SK-N-SH treated with all-trans-retinoic acid at 6 μM for 48 hours (cell line): ENCODE data around the gene DYNC1I1.

Source experiments
- ATAC-seq: fragments of 200-7000 bp; cut with Tn5 transposase; 3 replicates; pipeline ENCODE4 v1.9.1; 2020; ENCODE audit warnings: mild to moderate bottlenecking, moderate library complexity
- ARNTL ChIP-seq: fragments of 450-650 bp; formaldehyde crosslinking; IDR thresholded peaks from 2 replicates; pipeline ENCODE4 v1.5.0; 2020; ENCODE audit warnings: low read depth, mild to moderate bottlenecking, moderate library complexity, borderline replicate concordance
- BACH2 ChIP-seq: fragments of 250-450 bp; sonication (Bioruptor Pico); IDR thresholded peaks from 2 replicates; pipeline ENCODE4 v1.9.0; 2021; ENCODE audit warnings: mild to moderate bottlenecking, borderline replicate concordance
- CREB5 ChIP-seq: fragments of 250-450 bp; sonication (Bioruptor Pico); IDR thresholded peaks from 2 replicates; pipeline ENCODE4 v1.5.1; 2020; ENCODE audit warnings: low read depth, mild to moderate bottlenecking, moderate library complexity
- CSRNP3 ChIP-seq: fragments of 250-450 bp; sonication (Bioruptor Pico); IDR thresholded peaks from 2 replicates; pipeline ENCODE4 v1.5.1; 2021; ENCODE audit warnings: mild to moderate bottlenecking, moderate library complexity
- ESRRG ChIP-seq: fragments of 250-450 bp; sonication (Bioruptor Pico); IDR thresholded peaks from 2 replicates; pipeline ENCODE4 v1.6.1; 2021; ENCODE audit warnings: mild to moderate bottlenecking
- GLIS3 ChIP-seq: fragments of 250-450 bp; sonication (Bioruptor Pico); IDR thresholded peaks from 2 replicates; pipeline ENCODE4 v1.5.0; 2020; ENCODE audit warnings: mild to moderate bottlenecking, moderate library complexity
- ISL1 ChIP-seq: fragments of 250-450 bp; sonication (Bioruptor Pico); IDR thresholded peaks from 2 replicates; pipeline ENCODE4 v2.1.2; 2022; ENCODE audit warnings: mild to moderate bottlenecking, moderate library complexity
- OSR1 ChIP-seq: fragments of 250-450 bp; sonication (Bioruptor Pico); IDR thresholded peaks from 2 replicates; pipeline ENCODE4 v1.8.0; 2022; ENCODE audit warnings: moderate library complexity, mild to moderate bottlenecking, inconsistent platforms
- POU6F1 ChIP-seq: fragments of 250-450 bp; sonication (Bioruptor Pico); IDR thresholded peaks from 2 replicates; pipeline ENCODE4 v1.8.0; 2021; ENCODE audit warnings: low read depth, mild to moderate bottlenecking, moderate library complexity, borderline replicate concordance
- PPARA ChIP-seq: fragments of 250-450 bp; sonication (Bioruptor Pico); IDR thresholded peaks from 2 replicates; pipeline ENCODE4 v1.5.0; 2020; ENCODE audit warnings: mild to moderate bottlenecking, borderline replicate concordance
- RARB ChIP-seq: fragments of 250-450 bp; sonication (Bioruptor Pico); IDR thresholded peaks from 2 replicates; pipeline ENCODE4 v1.8.0; 2021; ENCODE audit warnings: mild to moderate bottlenecking, moderate library complexity
- SNAI2 ChIP-seq: fragments of 250-450 bp; sonication (Bioruptor Pico); IDR thresholded peaks from 2 replicates; pipeline ENCODE4 v1.5.0; 2020; ENCODE audit warnings: mild to moderate bottlenecking, moderate library complexity
- TCF4 ChIP-seq: fragments of 250-450 bp; sonication (Bioruptor Pico); IDR thresholded peaks from 2 replicates; pipeline ENCODE4 v1.8.0; 2021; ENCODE audit warnings: mild to moderate bottlenecking, moderate library complexity, borderline replicate concordance
- TOX ChIP-seq: fragments of 250-450 bp; sonication (Bioruptor Pico); IDR thresholded peaks from 2 replicates; pipeline ENCODE4 v1.8.0; 2021; ENCODE audit warnings: mild to moderate bottlenecking, moderate library complexity, borderline replicate concordance
- TSHZ2 ChIP-seq: fragments of 250-450 bp; sonication (Bioruptor Pico); IDR thresholded peaks from 2 replicates; pipeline ENCODE4 v1.5.0; 2020; ENCODE audit warnings: mild to moderate bottlenecking, moderate library complexity
- ZC3H10 ChIP-seq: fragments of 250-450 bp; sonication (Bioruptor Pico); IDR thresholded peaks from 2 replicates; pipeline ENCODE4 v1.5.1; 2021; ENCODE audit warnings: mild to moderate bottlenecking, moderate library complexity
- ZFP30 ChIP-seq: fragments of 450-650 bp; formaldehyde crosslinking; IDR thresholded peaks from 2 replicates; pipeline ENCODE4 v1.5.0; 2022; ENCODE audit warnings: mild to moderate bottlenecking, moderate library complexity
- ZNF565 ChIP-seq: fragments of 450-650 bp; formaldehyde crosslinking; conservative IDR thresholded peaks from 2 replicates; pipeline ENCODE4 v1.5.0; 2020; ENCODE audit warnings: low read depth, mild to moderate bottlenecking, moderate library complexity
- TF ChIP-seq, protein P1 (sequence below): fragments of 250-450 bp; sonication (Bioruptor Pico); IDR thresholded peaks from 2 replicates; pipeline ENCODE4 v1.8.0; 2020; ENCODE audit warnings: mild to moderate bottlenecking, moderate library complexity, borderline replicate concordance

Gene DYNC1I1

GRCh38 chr7:95788258-95788657 lies 15.9 kb downstream of the DYNC1I1 start:
- no peak for ATAC-seq
- no peak for TF ChIP-seq TCF4 (CRISPR knock-in tag)
- TF ChIP-seq SNAI2 (CRISPR knock-in tag): no peak
- TF ChIP-seq CSRNP3 (CRISPR knock-in tag): no peak
- TF ChIP-seq, protein P1, sequence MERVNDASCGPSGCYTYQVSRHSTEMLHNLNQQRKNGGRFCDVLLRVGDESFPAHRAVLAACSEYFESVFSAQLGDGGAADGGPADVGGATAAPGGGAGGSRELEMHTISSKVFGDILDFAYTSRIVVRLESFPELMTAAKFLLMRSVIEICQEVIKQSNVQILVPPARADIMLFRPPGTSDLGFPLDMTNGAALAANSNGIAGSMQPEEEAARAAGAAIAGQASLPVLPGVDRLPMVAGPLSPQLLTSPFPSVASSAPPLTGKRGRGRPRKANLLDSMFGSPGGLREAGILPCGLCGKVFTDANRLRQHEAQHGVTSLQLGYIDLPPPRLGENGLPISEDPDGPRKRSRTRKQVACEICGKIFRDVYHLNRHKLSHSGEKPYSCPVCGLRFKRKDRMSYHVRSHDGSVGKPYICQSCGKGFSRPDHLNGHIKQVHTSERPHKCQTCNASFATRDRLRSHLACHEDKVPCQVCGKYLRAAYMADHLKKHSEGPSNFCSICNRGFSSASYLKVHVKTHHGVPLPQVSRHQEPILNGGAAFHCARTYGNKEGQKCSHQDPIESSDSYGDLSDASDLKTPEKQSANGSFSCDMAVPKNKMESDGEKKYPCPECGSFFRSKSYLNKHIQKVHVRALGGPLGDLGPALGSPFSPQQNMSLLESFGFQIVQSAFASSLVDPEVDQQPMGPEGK (CRISPR knock-in tag): no peak
- no peak for TF ChIP-seq TOX (CRISPR knock-in tag)
- TF ChIP-seq ZFP30 (CRISPR knock-in tag): no peak
- TF ChIP-seq ZNF565 (CRISPR knock-in tag): no peak
- TF ChIP-seq RARB (CRISPR knock-in tag): no peak
- TF ChIP-seq ZC3H10 (CRISPR knock-in tag): no peak
- TF ChIP-seq ESRRG (CRISPR knock-in tag): no peak

- no peak for ATAC-seq
- TF ChIP-seq BACH2 (CRISPR knock-in tag): no peak
Observed at GRCh38 chr7:95788884-95789283, 16.5 kb downstream of the DYNC1I1 start.

DNA sequence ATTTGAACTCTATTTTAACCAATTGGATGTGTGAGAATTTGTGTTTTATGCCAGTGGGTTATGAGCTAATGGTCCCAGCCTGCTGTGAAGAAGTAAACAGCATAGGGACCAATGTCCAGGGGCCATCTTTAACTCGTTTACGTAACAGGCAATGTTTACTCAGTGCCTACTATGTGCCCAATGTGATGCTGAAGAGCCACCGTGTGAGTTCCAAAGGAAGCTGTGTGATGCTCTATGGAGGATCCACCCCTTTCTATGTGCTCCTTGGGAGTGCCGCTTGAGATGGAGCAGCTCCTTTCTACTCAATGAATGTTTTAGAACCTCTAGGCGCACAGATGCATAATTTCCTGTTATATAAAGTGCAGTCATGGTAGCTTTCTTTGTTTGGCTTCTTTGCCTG lies 21.3 kb downstream of the DYNC1I1 start:
- ATAC-seq: no peak
- TF ChIP-seq RARB (CRISPR knock-in tag) (no peak), PPARA (CRISPR knock-in tag) (no peak), CSRNP3 (CRISPR knock-in tag) (no peak)
- TF ChIP-seq, protein P1 (CRISPR knock-in tag): no peak

DNA sequence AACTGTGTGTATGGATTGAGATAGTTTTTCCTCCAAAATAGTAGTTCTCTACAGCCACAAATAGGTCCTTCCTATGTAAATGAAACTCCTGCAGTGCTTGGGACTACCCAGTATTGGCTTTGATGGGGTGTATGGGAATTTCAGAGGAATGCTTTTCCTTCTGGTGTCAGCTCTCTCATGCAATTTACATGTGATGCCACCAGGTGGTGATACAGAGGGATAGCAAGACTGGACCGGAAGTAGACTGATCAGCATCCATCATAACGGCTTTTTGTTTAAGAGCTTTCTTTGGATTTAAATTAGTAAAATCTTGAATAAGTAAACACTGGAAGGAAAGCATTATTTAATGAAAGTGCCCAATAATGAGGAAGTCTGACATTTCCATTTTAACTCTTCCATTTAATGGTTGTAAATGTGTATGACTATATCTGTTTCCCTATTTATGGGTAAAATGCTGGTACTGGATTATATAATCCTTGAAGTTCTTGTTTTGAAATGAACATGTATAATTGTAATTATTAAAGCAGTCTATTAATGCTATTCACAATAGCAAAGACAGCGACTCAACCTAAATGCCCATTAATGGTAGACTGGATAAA lies 22.7 kb downstream of the DYNC1I1 start:
- no peak for TF ChIP-seq ESRRG (CRISPR knock-in tag)
- TF ChIP-seq ARNTL (CRISPR knock-in tag): no peak
- no peak for TF ChIP-seq GLIS3 (CRISPR knock-in tag)
- TF ChIP-seq TSHZ2 (CRISPR knock-in tag): no peak
- TF ChIP-seq, protein P1 (CRISPR knock-in tag): no peak
- TF ChIP-seq OSR1 (CRISPR knock-in tag): no peak
- no peak for TF ChIP-seq ISL1 (CRISPR knock-in tag)
- TF ChIP-seq ZFP30 (CRISPR knock-in tag): no peak
- TF ChIP-seq POU6F1 (CRISPR knock-in tag): no peak
- no peak for TF ChIP-seq CREB5 (CRISPR knock-in tag)
- ATAC-seq: peak; percentile 60; the same call in 2 of the 3 replicates
